K562 (cell line): Measurements from ENCODE around the gene SOX6. TPM values are rescaled to one million over a fixed set of nuclear protein-coding genes. Genes with fewer than 3 reads are reported as not detected.

Experiments
- ATAC-seq: fragments of 200-7000 bp; cut with Tn5 transposase; 3 replicates; pipeline ENCODE4 v1.9.1; 2020; ENCODE audit warnings: moderate library complexity
- BruUV-seq: library from RNA; stranded (reverse); fragments of 400-500 nt; replicated peaks from 2 replicates; lab custom pipeline; 2021; lab: Mats Ljungman, UMichigan
- CTCF ChIA-PET: fragments of 300-600 bp; formaldehyde crosslinking; extraction: SDS; loops from one replicate; lab custom pipeline; 2021; ENCODE audit warnings: low intra/inter-chr PET ratio; lab: Yijun Ruan, JAX
- POLR2A ChIA-PET: fragments of 300-600, 350-650 bp; sonication (Branson Sonifier 250); formaldehyde crosslinking; extraction: SDS; loops from one replicate; lab custom pipeline; 2021; ENCODE audit warnings: antibody characterized with exemption, inconsistent platforms; lab: Yijun Ruan, JAX
- DNase-seq, 4 experiments: peaks; one replicate each; pipeline versions ENCODE4 v3.0.0 to v3.0.0-alpha.2; 2011 to 2018; ENCODE audit warnings: low spot score in 3 of 4, mixed read lengths in 3 of 4; ENCODE audit errors: extremely low read depth in 1 of 4
- FAIRE-seq: peaks from 2 replicates; lab custom pipeline; 2011; peaks lifted over from hg19 to GRCh38; lab: Jason Lieb, UNC
- H2AFZ ChIP-seq: 2 replicates; pipeline ENCODE4 v1.6.0; 2011; ENCODE audit warnings: low read depth, low read length, control low read depth, inconsistent platforms
- H3K27ac ChIP-seq: fragments of 200-600 bp; 3 replicates; pipeline ENCODE4 v1.8.0; 2011; ENCODE audit warnings: low read depth, mild to moderate bottlenecking, control low read depth, inconsistent platforms, low read length, moderate library complexity, mixed read lengths; ENCODE audit errors: extremely low read depth
- H3K27me3 ChIP-seq, 2 experiments: fragments of 300-600 bp in 1 of 2; 2 replicates in 1 of 2; 3 replicates in 1 of 2; pipeline versions ENCODE4 v1.6.0 to v1.8.0; 2011; ENCODE audit warnings: inconsistent platforms in 2 of 2, low read length in 2 of 2, mild to moderate bottlenecking in 1 of 2, mixed read lengths in 1 of 2, moderate library complexity in 1 of 2; ENCODE audit not compliant: control insufficient read depth in 2 of 2, insufficient read depth in 2 of 2
- H3K36me3 ChIP-seq: fragments of 300-600 bp; 3 replicates; pipeline ENCODE4 v1.8.0; 2011; ENCODE audit warnings: mild to moderate bottlenecking, low read length, inconsistent platforms; ENCODE audit not compliant: control insufficient read depth, insufficient read depth
- H3K4me1 ChIP-seq, 2 experiments: fragments of 200-600 bp in 1 of 2; replicated peaks in 1 of 2; 2 replicates in 1 of 2; 3 replicates in 1 of 2; pipeline versions ENCODE4 v1.5.1 to v1.8.0; 2011; ENCODE audit warnings: inconsistent platforms in 2 of 2, low read length in 2 of 2, mild to moderate bottlenecking in 1 of 2, mixed read lengths in 1 of 2, moderate library complexity in 1 of 2; ENCODE audit not compliant: control insufficient read depth in 2 of 2, insufficient read depth in 2 of 2
- H3K4me2 ChIP-seq: 2 replicates; pipeline ENCODE4 v1.6.1; 2011; ENCODE audit warnings: low read length, control low read depth, inconsistent platforms, mixed read lengths; ENCODE audit not compliant: insufficient read depth
- H3K4me3 ChIP-seq: fragments of 200-600 bp; sonication (generic), shearing (Covaris generic); 2 replicates; pipeline ENCODE4 v1.5.1; 2016; ENCODE audit warnings: control low read depth, inconsistent platforms
- H3K79me2 ChIP-seq: fragments of 200-600 bp; 3 replicates; pipeline ENCODE4 v1.8.0; 2011; ENCODE audit warnings: low read length, inconsistent platforms; ENCODE audit not compliant: control insufficient read depth, insufficient read depth
- H3K9ac ChIP-seq, 2 experiments: 2 replicates each; pipeline versions ENCODE4 v1.6.0 to v1.6.1; 2011; ENCODE audit warnings: low read depth in 2 of 2, low read length in 2 of 2, control low read depth in 1 of 2, inconsistent platforms in 1 of 2, mild to moderate bottlenecking in 1 of 2, mixed read lengths in 1 of 2; ENCODE audit not compliant: insufficient read depth in 1 of 2
- H3K9me1 ChIP-seq: one replicate; pipeline ENCODE4 v1.6.0; 2011; ENCODE audit warnings: inconsistent platforms, mild to moderate bottlenecking, low read length, moderate library complexity; ENCODE audit not compliant: control insufficient read depth, insufficient read depth
- H3K9me3 ChIP-seq: replicated peaks from 2 replicates; pipeline ENCODE4 v1.5.1; 2011; ENCODE audit warnings: low read depth, low read length, inconsistent platforms; ENCODE audit not compliant: control insufficient read depth, insufficient read depth
- H4K20me1 ChIP-seq: replicated peaks from 2 replicates; pipeline ENCODE4 v1.6.1; 2011; ENCODE audit warnings: low read length, inconsistent platforms, mixed read lengths; ENCODE audit not compliant: control insufficient read depth, insufficient read depth
- ATF3 ChIP-seq, 2 experiments: fragments of 450-650 bp in 1 of 2; sonication (generic) in 1 of 2; formaldehyde crosslinking in 1 of 2; IDR thresholded peaks in 1 of 2; conservative IDR thresholded peaks in 1 of 2; 2 replicates each; pipeline versions ENCODE4 v1.6.1 to v1.8.1; 2016 to 2023; ENCODE audit warnings: mild to moderate bottlenecking in 2 of 2, moderate library complexity in 2 of 2, inconsistent platforms in 1 of 2, missing genetic modification reagents in 1 of 2
- ATF7 ChIP-seq: fragments of 450-650 bp; IDR thresholded peaks from 2 replicates; pipeline ENCODE4 v1.7.1; 2014; ENCODE audit warnings: mild to moderate bottlenecking, moderate library complexity
- ESRRA ChIP-seq: fragments of 450-650 bp; IDR thresholded peaks from 2 replicates; pipeline ENCODE4 v1.6.1; 2014; ENCODE audit warnings: low read depth, mild to moderate bottlenecking, moderate library complexity, borderline replicate concordance
- HMG20B ChIP-seq: fragments of 250-450 bp; sonication (Bioruptor Pico); IDR thresholded peaks from 2 replicates; pipeline ENCODE4 v1.5.0; 2021; ENCODE audit warnings: mild to moderate bottlenecking
- JUND ChIP-seq, 2 experiments: IDR thresholded peaks; 2 replicates in 1 of 2; 3 replicates in 1 of 2; pipeline ENCODE4 v1.6.1; 2011; ENCODE audit warnings: borderline replicate concordance in 2 of 2, low read depth in 2 of 2, low read length in 2 of 2, improper control_type of control experiment in 1 of 2, missing biosample characterization in 1 of 2, missing genetic modification characterization in 1 of 2, missing genetic modification reagents in 1 of 2
- KDM1A ChIP-seq, 2 experiments: fragments of 450-650 bp; IDR thresholded peaks; 2 replicates each; pipeline ENCODE4 v1.6.1; 2016; ENCODE audit warnings: mild to moderate bottlenecking in 2 of 2
- KHSRP ChIP-seq: fragments of 450-650 bp; IDR thresholded peaks from 2 replicates; pipeline ENCODE4 v1.6.1; 2017
- MAZ ChIP-seq, 2 experiments: fragments of 450-650 bp in 1 of 2; sonication (generic) in 1 of 2; formaldehyde crosslinking; IDR thresholded peaks in 1 of 2; conservative IDR thresholded peaks in 1 of 2; 2 replicates each; pipeline versions ENCODE4 v1.4.0 to v1.5.0; 2020; ENCODE audit warnings: mild to moderate bottlenecking in 1 of 2, missing genetic modification reagents in 1 of 2
- PHB ChIP-seq: fragments of 250-450 bp; sonication (Bioruptor Pico); IDR thresholded peaks from 2 replicates; pipeline ENCODE4 v1.5.0; 2021
- POLR2AphosphoS2 ChIP-seq: IDR thresholded peaks from 2 replicates; pipeline ENCODE4 v1.6.1; 2012; ENCODE audit warnings: low read length, improper control_type of control experiment
- RBM34 ChIP-seq: fragments of 200-400 bp; formaldehyde crosslinking; IDR thresholded peaks from 2 replicates; pipeline ENCODE4 v1.6.1; 2018; ENCODE audit warnings: low read length, borderline replicate concordance; ENCODE audit not compliant: insufficient read depth
- STAT5A ChIP-seq: IDR thresholded peaks from 2 replicates; pipeline ENCODE4 v1.6.1; 2012; ENCODE audit warnings: low read length, inconsistent platforms, borderline replicate concordance
- TAL1 ChIP-seq: fragments of 450-650 bp; IDR thresholded peaks from 2 replicates; pipeline ENCODE4 v1.6.1; 2016; ENCODE audit warnings: mild to moderate bottlenecking
- ZFX ChIP-seq: sonication (generic); formaldehyde crosslinking; IDR thresholded peaks from 2 replicates; pipeline ENCODE4 v1.8.0; 2022; ENCODE audit warnings: mild to moderate bottlenecking, missing genetic modification reagents, moderate library complexity
- ZNF197 ChIP-seq: fragments of 200-800 bp; sonication (Bioruptor generic); IDR thresholded peaks from 2 replicates; pipeline ENCODE4 v1.6.1; 2016; ENCODE audit warnings: low read depth, missing genetic modification characterization, missing compliant biosample characterization
- WGBS: fragments of 100-300 bp; shearing (Covaris generic); methylation state at CpG from one replicate; pipeline ENCODE4 v1.1.6; 2016; ENCODE audit warnings: low coverage, mixed read lengths; ENCODE audit not compliant: insufficient coverage; ENCODE audit errors: missing lambda C conversion rate; 5-methylcytosine and 5-hydroxymethylcytosine counted together
- in situ Hi-C: fragments of 300-500 bp; cut with MboI; formaldehyde crosslinking; loops from 4 replicates; pipeline ENCODE4 v1.15.0; 2018; ENCODE audit warnings: inconsistent platforms, mixed read lengths
- intact Hi-C: fragments of 100-400 bp; cut with micrococcal nuclease; formaldehyde crosslinking; loops from 2 replicates; pipeline ENCODE4 v1.14.2; 2022
- polyA plus RNA-seq, 8 experiments: library from polyadenylated mRNA; depleted of rRNA in 4 of 8; stranded (reverse) in 5 of 8; unstranded in 3 of 8; fragments of >200 nt; fragmentation: Nextera tagmentation in 2 of 8; fragmentation: Illumina TruSeq in 1 of 8; extraction: Ambion mirVana in 2 of 8; extraction: Trizol in 1 of 8; gene quantifications; 2 replicates each; pipeline versions ENCODE4 v1.2.1 to v1.2.3, GENCODE V29; 2011 to 2014; ENCODE audit warnings: inconsistent platforms in 1 of 8, missing spikeins in 1 of 8
- total RNA-seq, 7 experiments: library from RNA; depleted of rRNA in 6 of 7; stranded (reverse); fragments of >200 nt in 6 of 7; fragmentation: Illumina TruSeq in 2 of 7; extraction: Trizol in 2 of 7; gene quantifications; 2 replicates each; pipeline versions ENCODE4 v1.2.1 to v1.2.3, GENCODE V29; 2011 to 2021; ENCODE audit warnings: low replicate concordance in 1 of 7

The SOX6 gene
- total and polyA plus RNA-seq, 9 of the 15 experiments (the other 6 are each of a cell fraction or from before 2014, with no cell fraction given) = 0.89 to 8.7 (median 5.7) TPM

GRCh38 chr11:16286095-16286494 is 70.3 kb downstream of the SOX6 start:
- H3K79me2 ChIP-seq = no peaks in the 10 kb centered on the region
- no peak overlapping the region for H3K4me2 ChIP-seq
- no peak for FAIRE-seq
- peak overlapping the region; percentile 43 for H2AFZ ChIP-seq
- no peaks in the 10 kb centered on the region for H3K27me3 ChIP-seq
- in situ Hi-C loops = no loop called here
- H3K9ac ChIP-seq = no peak overlapping the region
- no peaks in the 10 kb centered on the region; a peak in 1 of 5 replicates for H3K4me1 ChIP-seq
- H3K9me1 ChIP-seq = no peaks in the 10 kb centered on the region
- 19% methylated on average over 3 of the region's 3 CpGs for WGBS
- no peaks in the 10 kb centered on the region for H4K20me1 ChIP-seq
- no peak for DNase-seq
- peak; percentile 50 for ATAC-seq
- no peak for TF ChIP-seq HMG20B (CRISPR knock-in tag)
- no peak for TF ChIP-seq POLR2AphosphoS2
- no peak for TF ChIP-seq KHSRP
- no peak for TF ChIP-seq ZNF197 (CRISPR knock-in tag)
- H3K27ac ChIP-seq = peak overlapping the region; percentile 16; the same call in 1 of the 3 replicates
- CTCF ChIA-PET = no interaction called here
- H3K4me3 ChIP-seq = no peak overlapping the region
- intact Hi-C loops = loop anchor here (10.0 kb wide), 1 partner anchor 321 kb away; no protein-coding TSS in a partner anchor
- no peaks in the 10 kb centered on the region for H3K9me3 ChIP-seq
- BruUV-seq = no TSS peak
- H3K36me3 ChIP-seq = no peaks in the 10 kb centered on the region
- POLR2A ChIA-PET = interaction anchor here (0.6 kb wide), 1 partner anchor 21 kb away, joined by 3 read pairs; no protein-coding TSS in a partner anchor

- ATAC-seq = peak; percentile 92
- CTCF ChIA-PET = no interaction called here
- Histone ChIP-seq H3K9ac (peak overlapping the region in 1 of 2 experiments; percentile 68; a peak in 2 of 4 replicates), H4K20me1 (no peaks in the 10 kb centered on the region), H2AFZ (peak overlapping the region; percentile 75), H3K27ac (peak overlapping the region; percentile 84), H3K79me2 (no peaks in the 10 kb centered on the region), H3K27me3 (no peaks in the 10 kb centered on the region), H3K4me1 (peaks cover 0 to 19% of the 10 kb centered on the region in 2 experiments; a peak in 2 of 5 replicates), H3K36me3 (no peaks in the 10 kb centered on the region), H3K9me3 (no peaks in the 10 kb centered on the region), H3K4me3 (peak overlapping the region; percentile 9; the same call in 1 of the 2 replicates), H3K9me1 (no peaks in the 10 kb centered on the region), H3K4me2 (peak overlapping the region; percentile 59)
- intact Hi-C loops (loop anchor here (2.0 to 10.0 kb wide), 3 partner anchors 57 to 315 kb away; partner anchors contain the start of gene SOX6), in situ Hi-C loops (no loop called here)
- POLR2A ChIA-PET = interaction anchor here (0.9 to 1.4 kb wide), 3 partner anchors 9 to 84 kb away, joined by 3 to 4 read pairs (median 3); no protein-coding TSS in a partner anchor
- peak; percentile 93 for FAIRE-seq
- BruUV-seq = no TSS peak
- WGBS = 2% methylated on average over 5 of the region's 5 CpGs
- peak; percentile 42 to 97 (median 54) for DNase-seq
- TF ChIP-seq ESRRA = peak; percentile 45; the same call in 1 of the 2 replicates
- no peak for TF ChIP-seq ZFX
- peak; percentile 64 for TF ChIP-seq ATF7
- TF ChIP-seq JUND (IDR thresholded peaks at IDR 0.05; ENCODE audit: borderline replicate concordance, low read depth, low read length) = peak; percentile 61; the same call in 1 of the 2 replicates
- TF ChIP-seq JUND (tag; IDR thresholded peaks at IDR 0.05; ENCODE audit: borderline replicate concordance, low read depth, low read length) = peak; percentile 43; the same call in 1 of the 3 replicates
- TF ChIP-seq TAL1 = peak; percentile 40
- no peak for TF ChIP-seq PHB (CRISPR knock-in tag)
- TF ChIP-seq ATF3 (IDR thresholded peaks at IDR 0.05) = peak; percentile 25; the same call in 1 of the 2 replicates
- TF ChIP-seq ATF3 (CRISPR knock-in tag; conservative IDR thresholded peaks at IDR 0.05) = no peak
- 0 out of 4 replicates have a peak, but pooled peaks of 1 of the 2 experiments have one; percentile 15 for TF ChIP-seq MAZ (CRISPR knock-in tag; conservative IDR thresholded peaks at IDR 0.05 in 1 of 2, IDR thresholded peaks at IDR 0.05 in 1 of 2)
- TF ChIP-seq KDM1A (IDR thresholded peaks at IDR 0.05) = peak; percentile 68 to 74; a peak in 3 of 4 replicates
- no peak for TF ChIP-seq RBM34
- peak; percentile 48; the same call in 1 of the 2 replicates for TF ChIP-seq STAT5A
Observed at GRCh38 chr11:16280256-16280682, 76.1 kb downstream of the SOX6 start.
